Measurements from ENCODE around the gene ULK4. TPM values are rescaled to one million over a fixed set of nuclear protein-coding genes. Genes with fewer than 3 reads are reported as not detected.

ULK4 gene
- total RNA-seq, 1 donor, result 42.5 TPM

GRCh38 chr3:41362638-41363559, 599.0 kb downstream of the ULK4 start:
- Histone ChIP-seq H3K9me3 (ENCODE audit: low read depth, low read length) (no peaks in the 10 kb centered on the region), H3K4me1 (ENCODE audit: insufficient read depth, low read length) (no peaks in the 10 kb centered on the region), H3K27me3 (ENCODE audit: insufficient read depth, low read length) (no peaks in the 10 kb centered on the region), H3K4me3 (ENCODE audit: low read length) (no peak overlapping the region)

GRCh38 chr3:41357271-41357670, 604.6 kb downstream of the ULK4 start:
- Histone ChIP-seq H3K9me3 (ENCODE audit: low read depth, low read length) (no peaks in the 10 kb centered on the region), H3K4me1 (ENCODE audit: insufficient read depth, low read length) (no peaks in the 10 kb centered on the region), H3K4me3 (ENCODE audit: low read length) (no peak overlapping the region), H3K27me3 (ENCODE audit: insufficient read depth, low read length) (no peaks in the 10 kb centered on the region)

GRCh38 chr3:41356775-41357174, 605.1 kb downstream of the ULK4 start:
- Histone ChIP-seq H3K4me3 (ENCODE audit: low read length) (no peak overlapping the region), H3K9me3 (ENCODE audit: low read depth, low read length) (no peaks in the 10 kb centered on the region), H3K27me3 (ENCODE audit: insufficient read depth, low read length) (no peaks in the 10 kb centered on the region), H3K4me1 (ENCODE audit: insufficient read depth, low read length) (no peaks in the 10 kb centered on the region)

- Histone ChIP-seq H3K9me3 (ENCODE audit: low read depth, low read length) (no peaks in the 10 kb centered on the region), H3K4me1 (ENCODE audit: insufficient read depth, low read length) (no peaks in the 10 kb centered on the region), H3K27me3 (ENCODE audit: insufficient read depth, low read length) (no peaks in the 10 kb centered on the region), H3K4me3 (ENCODE audit: low read length) (no peak overlapping the region)
Observed at GRCh38 chr3:41352510-41352909, 609.4 kb downstream of the ULK4 start.

DNA sequence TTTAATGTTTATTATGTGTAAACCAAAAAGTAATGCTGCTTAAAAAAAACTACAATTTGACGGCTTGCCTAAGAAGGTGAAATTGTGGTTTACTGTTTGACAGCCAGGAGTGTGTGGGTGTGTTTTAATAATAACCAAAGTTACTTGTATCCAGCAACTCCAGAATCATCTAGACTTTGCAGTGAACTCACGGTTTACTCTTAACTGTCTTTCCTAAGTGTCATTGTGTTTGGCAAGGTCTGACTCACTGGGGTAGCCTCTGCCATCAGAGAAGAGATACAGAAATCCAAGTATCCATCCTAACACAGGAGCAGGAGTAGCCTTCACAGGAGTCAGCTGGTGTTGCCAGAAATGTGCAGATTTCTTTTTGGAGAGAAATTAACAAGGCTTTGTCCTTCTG, 611.5 kb downstream of the ULK4 start:
- H3K27me3 ChIP-seq (ENCODE audit: insufficient read depth, low read length), result no peaks in the 10 kb centered on the region
- H3K9me3 ChIP-seq (ENCODE audit: low read depth, low read length), result no peaks in the 10 kb centered on the region
- no peak overlapping the region for H3K4me3 ChIP-seq (ENCODE audit: low read length)
- H3K4me1 ChIP-seq (ENCODE audit: insufficient read depth, low read length), result no peaks in the 10 kb centered on the region

DNA sequence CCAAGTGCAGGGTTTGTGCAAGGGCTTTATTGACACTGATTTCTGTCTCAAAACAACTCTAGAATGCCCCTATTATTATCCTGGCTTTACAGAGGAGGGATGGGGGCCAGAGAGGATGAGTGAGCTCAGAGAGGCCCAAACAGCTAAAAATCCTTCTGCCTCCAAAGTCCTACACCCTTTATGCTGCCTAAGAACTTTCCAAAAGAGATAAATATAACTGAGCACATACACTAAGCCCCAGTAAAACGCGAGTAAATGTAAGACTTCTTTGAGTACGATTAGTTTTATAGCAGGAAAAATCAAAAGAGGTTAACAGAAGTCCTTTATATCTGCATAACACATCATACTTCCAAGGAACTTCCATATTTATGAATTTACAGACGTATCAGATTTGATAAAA, 613.5 kb downstream of the ULK4 start:
- no peaks in the 10 kb centered on the region for H3K27me3 ChIP-seq (ENCODE audit: insufficient read depth, low read length)
- no peaks in the 10 kb centered on the region for H3K9me3 ChIP-seq (ENCODE audit: low read depth, low read length)
- no peak overlapping the region for H3K4me3 ChIP-seq (ENCODE audit: low read length)
- no peaks in the 10 kb centered on the region for H3K4me1 ChIP-seq (ENCODE audit: insufficient read depth, low read length)

- H3K4me1 ChIP-seq (ENCODE audit: insufficient read depth, low read length), result no peaks in the 10 kb centered on the region
- no peaks in the 10 kb centered on the region for H3K27me3 ChIP-seq (ENCODE audit: insufficient read depth, low read length)
- H3K9me3 ChIP-seq (ENCODE audit: low read depth, low read length), result no peaks in the 10 kb centered on the region
- H3K4me3 ChIP-seq (ENCODE audit: low read length), result no peak overlapping the region
Observed at GRCh38 chr3:41346698-41347270, 615.1 kb downstream of the ULK4 start.

DNA sequence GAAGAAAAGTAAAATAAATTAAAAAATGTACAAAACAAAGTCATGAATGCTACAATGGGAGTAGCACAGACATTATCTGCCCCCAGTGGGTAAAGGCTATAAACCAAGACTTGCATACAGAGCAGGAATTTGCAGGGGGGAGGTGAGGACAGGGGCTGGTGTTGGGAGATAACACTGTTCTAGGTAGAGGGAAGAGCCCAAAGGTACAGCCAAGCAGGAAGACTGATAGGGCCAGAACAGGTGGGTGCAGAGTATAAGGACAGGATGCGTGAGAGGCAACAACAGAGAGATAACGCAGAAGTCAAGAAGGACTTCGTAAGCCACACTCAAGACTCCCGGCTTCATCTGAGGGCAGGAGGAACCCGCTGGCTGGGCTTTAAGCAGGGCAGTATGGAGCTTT, 616.1 kb downstream of the ULK4 start:
- H3K4me1 ChIP-seq (ENCODE audit: insufficient read depth, low read length), result no peaks in the 10 kb centered on the region
- H3K27me3 ChIP-seq (ENCODE audit: insufficient read depth, low read length), result no peaks in the 10 kb centered on the region
- H3K4me3 ChIP-seq (ENCODE audit: low read length), result no peak overlapping the region
- H3K9me3 ChIP-seq (ENCODE audit: low read depth, low read length), result no peaks in the 10 kb centered on the region

- Histone ChIP-seq H3K4me3 (ENCODE audit: low read length) (no peak overlapping the region), H3K4me1 (ENCODE audit: insufficient read depth, low read length) (no peaks in the 10 kb centered on the region), H3K27me3 (ENCODE audit: insufficient read depth, low read length) (no peaks in the 10 kb centered on the region), H3K9me3 (ENCODE audit: low read depth, low read length) (no peaks in the 10 kb centered on the region)
Observed at GRCh38 chr3:41339758-41340157, 622.1 kb downstream of the ULK4 start.

DNA sequence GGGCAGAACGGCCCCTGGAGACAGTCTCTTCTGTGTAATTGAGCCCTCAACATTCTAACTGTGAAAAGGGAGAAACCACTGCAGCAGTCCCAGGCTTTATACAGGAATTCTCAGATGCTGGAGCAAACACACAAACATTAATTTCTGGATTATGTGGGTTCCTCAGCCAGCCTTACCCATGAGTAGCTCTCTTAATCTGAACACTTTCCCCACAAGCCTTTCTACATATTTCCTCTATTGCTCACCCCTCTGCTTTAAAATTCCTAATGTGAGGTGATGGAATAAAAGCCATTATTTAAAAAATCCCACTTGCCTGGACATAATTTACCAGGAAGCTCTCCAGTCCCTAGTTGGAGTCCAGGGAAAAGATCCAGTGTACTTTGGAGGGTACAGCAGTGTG, 623.6 kb downstream of the ULK4 start:
- Histone ChIP-seq H3K4me3 (ENCODE audit: low read length) (no peak overlapping the region), H3K9me3 (ENCODE audit: low read depth, low read length) (no peaks in the 10 kb centered on the region), H3K4me1 (ENCODE audit: insufficient read depth, low read length) (no peaks in the 10 kb centered on the region)

DNA sequence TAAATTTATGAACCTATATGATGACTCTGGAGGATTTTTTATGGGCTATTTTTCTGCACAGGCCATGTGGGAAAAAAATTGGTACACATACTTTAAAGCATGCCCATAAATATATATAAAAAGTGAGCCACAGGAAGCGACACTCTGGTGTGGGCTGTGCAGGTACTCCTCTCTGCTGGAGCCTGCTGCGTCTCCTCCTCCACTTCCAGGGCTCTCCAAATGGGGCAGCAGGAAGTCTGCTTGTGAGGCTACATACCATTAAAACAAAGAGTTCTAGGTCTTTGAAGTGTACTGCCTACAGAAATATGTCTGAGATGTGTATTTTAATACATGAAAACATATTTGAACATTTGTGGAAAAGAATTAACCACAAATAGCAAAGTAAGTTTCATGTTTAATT, 627.5 kb downstream of the ULK4 start:
- H3K4me3 ChIP-seq (ENCODE audit: low read length), result no peak overlapping the region

More for the DNA sequence above, 623.6 kb downstream of the ULK4 start:
- H3K27me3 ChIP-seq (ENCODE audit: insufficient read depth, low read length), result no peaks in the 10 kb centered on the region

GRCh38 chr3:41331041-41331440, 630.9 kb downstream of the ULK4 start:
- no peaks in the 10 kb centered on the region for H3K9me3 ChIP-seq (ENCODE audit: low read depth, low read length)

More for the DNA sequence above, 627.5 kb downstream of the ULK4 start:
- Histone ChIP-seq H3K27me3 (ENCODE audit: insufficient read depth, low read length) (no peaks in the 10 kb centered on the region), H3K4me1 (ENCODE audit: insufficient read depth, low read length) (no peaks in the 10 kb centered on the region), H3K9me3 (ENCODE audit: low read depth, low read length) (no peaks in the 10 kb centered on the region)

GRCh38 chr3:41330465-41330864, 631.4 kb downstream of the ULK4 start:
- Histone ChIP-seq H3K9me3 (ENCODE audit: low read depth, low read length) (no peaks in the 10 kb centered on the region), H3K4me1 (ENCODE audit: insufficient read depth, low read length) (no peaks in the 10 kb centered on the region), H3K27me3 (ENCODE audit: insufficient read depth, low read length) (no peaks in the 10 kb centered on the region), H3K4me3 (ENCODE audit: low read length) (no peak overlapping the region)

More at GRCh38 chr3:41331041-41331440, 630.9 kb downstream of the ULK4 start:
- Histone ChIP-seq H3K4me1 (ENCODE audit: insufficient read depth, low read length) (no peaks in the 10 kb centered on the region), H3K27me3 (ENCODE audit: insufficient read depth, low read length) (no peaks in the 10 kb centered on the region), H3K4me3 (ENCODE audit: low read length) (no peak overlapping the region)

- Histone ChIP-seq H3K4me1 (ENCODE audit: insufficient read depth, low read length) (no peaks in the 10 kb centered on the region), H3K9me3 (ENCODE audit: low read depth, low read length) (no peaks in the 10 kb centered on the region), H3K4me3 (ENCODE audit: low read length) (no peak overlapping the region), H3K27me3 (ENCODE audit: insufficient read depth, low read length) (no peaks in the 10 kb centered on the region)
Observed at GRCh38 chr3:41329881-41330280, 632.0 kb downstream of the ULK4 start.

DNA sequence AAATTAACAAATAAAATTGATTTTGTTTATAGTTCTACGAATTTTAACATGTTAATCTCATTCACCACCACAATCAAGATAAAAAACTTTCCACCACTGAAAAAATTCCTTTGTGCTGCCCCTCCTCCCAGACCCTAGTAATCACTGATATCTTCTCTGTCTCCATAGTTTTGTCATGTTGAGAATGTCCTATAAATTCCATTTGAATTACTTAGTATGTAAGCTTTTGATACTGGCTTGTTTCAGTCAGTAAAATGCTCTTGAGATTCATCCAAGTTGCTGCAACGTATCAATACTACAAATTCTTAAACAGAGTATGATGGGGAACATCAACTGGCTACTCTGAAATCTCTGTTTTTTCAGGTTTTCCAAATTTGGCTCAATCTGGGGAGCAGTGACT, 633.0 kb downstream of the ULK4 start:
- H3K4me3 ChIP-seq (ENCODE audit: low read length), result no peak overlapping the region
- no peaks in the 10 kb centered on the region for H3K9me3 ChIP-seq (ENCODE audit: low read depth, low read length)
- no peaks in the 10 kb centered on the region for H3K27me3 ChIP-seq (ENCODE audit: insufficient read depth, low read length)
- no peaks in the 10 kb centered on the region for H3K4me1 ChIP-seq (ENCODE audit: insufficient read depth, low read length)

GRCh38 chr3:41327718-41328117, 634.2 kb downstream of the ULK4 start:
- Histone ChIP-seq H3K9me3 (ENCODE audit: low read depth, low read length) (no peaks in the 10 kb centered on the region), H3K27me3 (ENCODE audit: insufficient read depth, low read length) (no peaks in the 10 kb centered on the region), H3K4me3 (ENCODE audit: low read length) (no peak overlapping the region), H3K4me1 (ENCODE audit: insufficient read depth, low read length) (no peaks in the 10 kb centered on the region)

All from mononuclear cell (primary cell).